Lung (tissue), 12 donors: ENCODE results near the gene HLCS. TPM values are rescaled to one million over a fixed set of nuclear protein-coding genes. Genes with fewer than 3 reads are reported as not detected.

Experiments used
- ATAC-seq: fragments of 200-7000 bp; cut with Tn5 transposase; one replicate; pipeline ENCODE4 v1.9.1; 2020; ENCODE audit warnings: moderate number of reproducible peaks; ENCODE audit not compliant: insufficient read depth, low FRiP score
- DNase-seq, 3 donors: peaks; one replicate each; pipeline ENCODE4 v3.0.0-alpha.2; 2013 to 2017
- H3K27ac ChIP-seq, 2 donors: one replicate each; pipeline ENCODE4 v1.5.1; 2013; ENCODE audit warnings: mild to moderate bottlenecking in 2 of 2, moderate library complexity in 2 of 2, control low read depth in 1 of 2, inconsistent platforms in 1 of 2, low read depth in 1 of 2, low read length in 1 of 2
- H3K27me3 ChIP-seq, 3 donors: one replicate each; pipeline ENCODE4 v1.5.1; 2013; ENCODE audit warnings: low read length in 2 of 3; ENCODE audit not compliant: control insufficient read depth in 3 of 3, insufficient read depth in 3 of 3
- H3K36me3 ChIP-seq, 4 donors: one replicate each; pipeline ENCODE4 v1.5.1; 2013; ENCODE audit warnings: low read length in 4 of 4, mild to moderate bottlenecking in 1 of 4, moderate library complexity in 1 of 4; ENCODE audit not compliant: control insufficient read depth in 4 of 4, insufficient read depth in 4 of 4
- H3K4me1 ChIP-seq, 5 donors: one replicate each; pipeline ENCODE4 v1.5.1; 2013; ENCODE audit warnings: low read length in 5 of 5, mild to moderate bottlenecking in 2 of 5, moderate library complexity in 1 of 5; ENCODE audit not compliant: control insufficient read depth in 5 of 5, insufficient read depth in 5 of 5
- H3K4me3 ChIP-seq: one replicate; pipeline ENCODE4 v1.5.1; 2013; ENCODE audit warnings: mild to moderate bottlenecking, control low read depth, moderate library complexity
- H3K9ac ChIP-seq, 2 donors: one replicate each; pipeline ENCODE4 v1.5.1; 2013; ENCODE audit warnings: low read length in 2 of 2, control low read depth in 1 of 2; ENCODE audit not compliant: insufficient read depth in 1 of 2
- H3K9me3 ChIP-seq, 4 donors: one replicate each; pipeline ENCODE4 v1.5.1; 2013; ENCODE audit warnings: low read length in 3 of 4, mild to moderate bottlenecking in 1 of 4, moderate library complexity in 1 of 4; ENCODE audit not compliant: control insufficient read depth in 4 of 4, insufficient read depth in 3 of 4
- WGBS, 2 donors: extraction: QIAGEN DNeasy Blood & Tissue Kit; methylation state at CpG; one replicate each; pipeline ENCODE4 v1.1.7; 2013; 5-methylcytosine and 5-hydroxymethylcytosine counted together
- polyA plus RNA-seq, 2 donors: library from polyadenylated mRNA; stranded (reverse); fragments of 200-250 nt; gene quantifications; one replicate each; pipeline ENCODE4 v1.2.1, GENCODE V29; 2013
- total RNA-seq, 2 donors: library from RNA; depleted of rRNA in 1 of 2; stranded (reverse); fragments of >200 nt in 1 of 2; gene quantifications; one replicate each; pipeline ENCODE4 v1.2.1, GENCODE V29; 2014 to 2021
- TF ChIP-seq, protein P1 (sequence below): IDR thresholded peaks from 2 replicates; pipeline ENCODE4 v1.5.1; 2012; ENCODE audit warnings: mild to moderate bottlenecking; ENCODE audit errors: control extremely low read depth, extremely low read depth
- donor health status: control.
- donor health status: control.
- donor health status: Bipolar disorder and iron deficiency.
- donor health status: healthy.
- donor health status: DM: yes; HTN: yes; CAD: no.

The HLCS gene
- total and polyA plus RNA-seq, 4 donors, result 5.0 to 28.8 (median 17.5) TPM

DNA sequence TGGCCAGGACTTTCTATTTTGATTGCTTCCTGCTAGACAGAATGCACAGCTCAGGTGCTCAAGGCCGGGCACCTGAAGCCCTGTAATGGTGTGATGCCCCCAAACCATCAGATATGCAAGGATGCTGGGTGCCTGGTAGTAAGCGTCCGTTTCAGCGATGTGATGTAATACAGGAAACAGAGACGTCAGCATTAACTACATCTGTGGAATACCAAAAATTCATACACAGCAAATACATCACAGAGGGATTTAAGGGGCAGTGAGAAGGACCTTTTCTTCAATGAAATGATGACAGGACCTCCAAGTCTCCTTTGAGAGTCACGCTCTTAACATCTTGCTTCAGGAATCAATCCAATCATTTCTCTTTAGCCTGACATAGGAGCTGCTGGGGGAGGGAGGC lies 203.2 kb downstream of the HLCS start:
- Histone ChIP-seq H3K9ac (no peak overlapping the region), H3K9me3 (no peaks in the 10 kb centered on the region), H3K4me3 (no peak overlapping the region), H3K27me3 (no peaks in the 10 kb centered on the region), H3K36me3 (peaks cover 0 to 2% (median 0%) of the 10 kb centered on the region in 4 donors), H3K4me1 (peaks cover 0 to 3% (median 0%) of the 10 kb centered on the region in 5 donors), H3K27ac (no peak overlapping the region)
- WGBS, 2 donors, result 72 to 89% methylated on average over 6 of the region's 6 CpGs
- DNase-seq, result no peak
- TF ChIP-seq, protein P1, sequence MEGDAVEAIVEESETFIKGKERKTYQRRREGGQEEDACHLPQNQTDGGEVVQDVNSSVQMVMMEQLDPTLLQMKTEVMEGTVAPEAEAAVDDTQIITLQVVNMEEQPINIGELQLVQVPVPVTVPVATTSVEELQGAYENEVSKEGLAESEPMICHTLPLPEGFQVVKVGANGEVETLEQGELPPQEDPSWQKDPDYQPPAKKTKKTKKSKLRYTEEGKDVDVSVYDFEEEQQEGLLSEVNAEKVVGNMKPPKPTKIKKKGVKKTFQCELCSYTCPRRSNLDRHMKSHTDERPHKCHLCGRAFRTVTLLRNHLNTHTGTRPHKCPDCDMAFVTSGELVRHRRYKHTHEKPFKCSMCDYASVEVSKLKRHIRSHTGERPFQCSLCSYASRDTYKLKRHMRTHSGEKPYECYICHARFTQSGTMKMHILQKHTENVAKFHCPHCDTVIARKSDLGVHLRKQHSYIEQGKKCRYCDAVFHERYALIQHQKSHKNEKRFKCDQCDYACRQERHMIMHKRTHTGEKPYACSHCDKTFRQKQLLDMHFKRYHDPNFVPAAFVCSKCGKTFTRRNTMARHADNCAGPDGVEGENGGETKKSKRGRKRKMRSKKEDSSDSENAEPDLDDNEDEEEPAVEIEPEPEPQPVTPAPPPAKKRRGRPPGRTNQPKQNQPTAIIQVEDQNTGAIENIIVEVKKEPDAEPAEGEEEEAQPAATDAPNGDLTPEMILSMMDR, result no peak
- ATAC-seq, result no peak

GRCh38 chr21:36762642-36763041 lies 203.8 kb downstream of the HLCS start:
- whole genome bisulfite sequencing, 2 donors, result 88 to 92% methylated on average over 9 of the region's 9 CpGs

DNA sequence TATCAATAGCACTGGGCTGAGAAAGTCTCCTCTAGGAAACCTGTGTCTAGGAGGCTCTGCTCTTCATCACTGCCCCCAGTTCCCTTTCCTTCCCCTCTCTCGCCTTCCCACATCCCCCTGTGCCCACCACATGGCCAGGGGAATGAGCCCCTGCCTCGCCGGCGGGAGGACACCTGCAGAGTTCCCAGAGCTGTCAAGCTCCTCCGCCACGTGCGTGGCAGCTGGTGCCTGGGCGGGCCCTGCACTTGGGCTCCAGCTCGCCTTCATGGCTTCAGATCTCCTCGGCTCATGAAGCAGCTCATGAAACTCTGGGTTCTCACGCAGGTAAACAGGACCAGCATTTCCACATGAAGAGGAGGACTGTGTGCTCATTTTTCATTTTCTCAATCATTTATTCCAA lies 204.8 kb downstream of the HLCS start:
- ATAC-seq (no peak), DNase-seq (no peak)
- Histone ChIP-seq H3K4me3 (no peak overlapping the region), H3K9ac (no peak overlapping the region), H3K27me3 (no peaks in the 10 kb centered on the region), H3K4me1 (no peaks in the 10 kb centered on the region), H3K36me3 (peaks cover 0 to 2% (median 0%) of the 10 kb centered on the region in 4 donors), H3K27ac (no peak overlapping the region), H3K9me3 (no peaks in the 10 kb centered on the region)
- TF ChIP-seq, protein P1, result no peak
- WGBS, 2 donors, result 94 to 95% methylated on average over 11 of the region's 11 CpGs

More at GRCh38 chr21:36762642-36763041, 203.8 kb downstream of the HLCS start:
- no peaks in the 10 kb centered on the region for H3K27me3 ChIP-seq
- TF ChIP-seq, protein P1, result no peak
- no peak overlapping the region for H3K9ac ChIP-seq
- peaks cover 0 to 2% (median 0%) of the 10 kb centered on the region in 4 donors for H3K36me3 ChIP-seq
- no peak for ATAC-seq
- H3K4me3 ChIP-seq, result no peak overlapping the region
- no peak overlapping the region for H3K27ac ChIP-seq
- no peaks in the 10 kb centered on the region for H3K9me3 ChIP-seq
- H3K4me1 ChIP-seq, result no peaks in the 10 kb centered on the region
- DNase-seq, result no peak
